ENCODE data around the gene ZNF816.
A peak's percentile ranks its signal among the peaks of the same experiment; 100 is the strongest.
"Not testable (repeated sequence)": the region's sequence is repeated elsewhere in the genome, so short reads cannot be mapped to it uniquely, and the experiment has no call there.

ZNF816 gene

GRCh38 chr19:52941941-52942385 is 20.7 kb downstream of the ZNF816 start:
- TF ChIP-seq, protein P1, sequence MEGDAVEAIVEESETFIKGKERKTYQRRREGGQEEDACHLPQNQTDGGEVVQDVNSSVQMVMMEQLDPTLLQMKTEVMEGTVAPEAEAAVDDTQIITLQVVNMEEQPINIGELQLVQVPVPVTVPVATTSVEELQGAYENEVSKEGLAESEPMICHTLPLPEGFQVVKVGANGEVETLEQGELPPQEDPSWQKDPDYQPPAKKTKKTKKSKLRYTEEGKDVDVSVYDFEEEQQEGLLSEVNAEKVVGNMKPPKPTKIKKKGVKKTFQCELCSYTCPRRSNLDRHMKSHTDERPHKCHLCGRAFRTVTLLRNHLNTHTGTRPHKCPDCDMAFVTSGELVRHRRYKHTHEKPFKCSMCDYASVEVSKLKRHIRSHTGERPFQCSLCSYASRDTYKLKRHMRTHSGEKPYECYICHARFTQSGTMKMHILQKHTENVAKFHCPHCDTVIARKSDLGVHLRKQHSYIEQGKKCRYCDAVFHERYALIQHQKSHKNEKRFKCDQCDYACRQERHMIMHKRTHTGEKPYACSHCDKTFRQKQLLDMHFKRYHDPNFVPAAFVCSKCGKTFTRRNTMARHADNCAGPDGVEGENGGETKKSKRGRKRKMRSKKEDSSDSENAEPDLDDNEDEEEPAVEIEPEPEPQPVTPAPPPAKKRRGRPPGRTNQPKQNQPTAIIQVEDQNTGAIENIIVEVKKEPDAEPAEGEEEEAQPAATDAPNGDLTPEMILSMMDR (IDR thresholded peaks at IDR 0.05; ENCODE audit: low read depth, low read length, missing control alignments): no peak
- H3K4me3 ChIP-seq (ENCODE audit: low read depth, low read length): peak overlapping the region; percentile 72
- peak; percentile 7 for DNase-seq
- no peaks in the 10 kb centered on the region for H3K36me3 ChIP-seq (replicated peaks)
- H3K27me3 ChIP-seq (replicated peaks): no peaks in the 10 kb centered on the region
- peak overlapping the region; percentile 20 for H3K27ac ChIP-seq
- in situ Hi-C loops (cut with HindIII; ENCODE audit: low pct_ligation_motif_present, low sequenced_read_pairs): no loop called here

DNA sequence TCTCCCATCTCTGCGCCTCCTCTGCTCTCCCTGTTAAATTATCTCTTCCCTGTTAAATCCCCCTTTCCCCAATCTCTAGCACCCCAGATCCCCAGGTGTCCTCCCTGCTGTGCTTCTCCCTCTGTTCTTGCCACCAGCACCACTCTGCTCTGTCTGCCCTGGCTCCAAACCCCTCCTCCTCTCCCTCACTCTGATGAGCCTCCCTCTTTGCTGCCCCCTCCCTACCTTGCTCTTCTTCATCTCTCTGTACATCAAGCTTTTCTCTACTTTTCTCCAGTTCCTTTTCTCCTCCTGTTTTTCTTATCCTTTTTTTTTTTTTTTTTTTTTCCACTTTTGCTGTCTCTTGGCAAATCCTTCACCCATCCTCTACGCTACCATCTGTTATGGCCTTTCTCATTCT is 21.2 kb downstream of the ZNF816 start:
- DNase-seq; H3K36me3 ChIP-seq (replicated peaks); H3K27ac ChIP-seq; in situ Hi-C loops (cut with HindIII; ENCODE audit: low pct_ligation_motif_present, low sequenced_read_pairs); H3K27me3 ChIP-seq (replicated peaks): not testable (repeated sequence)
- peak overlapping the region; percentile 72 for H3K4me3 ChIP-seq (ENCODE audit: low read depth, low read length)

- in situ Hi-C loops (cut with HindIII; ENCODE audit: low pct_ligation_motif_present, low sequenced_read_pairs); H3K36me3 ChIP-seq (replicated peaks); H3K27me3 ChIP-seq (replicated peaks); H3K4me3 ChIP-seq (ENCODE audit: low read depth, low read length); DNase-seq; H3K27ac ChIP-seq: not testable (repeated sequence)
Measured at GRCh38 chr19:52940905-52941304, 21.8 kb downstream of the ZNF816 start.

DNA sequence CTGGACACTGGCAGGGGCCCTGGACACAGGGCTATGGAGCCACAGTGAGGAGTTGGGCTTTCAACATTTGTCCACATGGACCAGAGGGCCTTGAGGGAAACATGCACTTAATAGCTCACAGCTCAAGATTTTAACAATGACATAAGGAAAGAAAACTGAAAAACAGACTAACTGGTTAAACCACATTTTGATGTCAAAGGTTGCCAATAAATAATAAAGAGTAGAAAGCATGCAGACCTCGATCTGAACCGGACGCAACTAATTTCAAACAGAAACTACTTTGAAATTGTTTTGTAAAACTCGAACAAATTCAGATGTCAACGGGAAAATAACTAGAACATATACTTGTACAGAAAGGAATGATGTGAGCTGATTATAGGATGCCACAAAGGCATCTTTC is 23.9 kb downstream of the ZNF816 start:
- H3K27ac ChIP-seq: no peak overlapping the region
- no peak overlapping the region for H3K4me3 ChIP-seq (ENCODE audit: low read depth, low read length)
- DNase-seq: no peak
- H3K27me3 ChIP-seq (replicated peaks): no peaks in the 10 kb centered on the region
- TF ChIP-seq, protein P1 (IDR thresholded peaks at IDR 0.05; ENCODE audit: low read depth, low read length, missing control alignments): no peak
- no peaks in the 10 kb centered on the region for H3K36me3 ChIP-seq (replicated peaks)
- in situ Hi-C loops (cut with HindIII; ENCODE audit: low pct_ligation_motif_present, low sequenced_read_pairs): no loop called here

DNA sequence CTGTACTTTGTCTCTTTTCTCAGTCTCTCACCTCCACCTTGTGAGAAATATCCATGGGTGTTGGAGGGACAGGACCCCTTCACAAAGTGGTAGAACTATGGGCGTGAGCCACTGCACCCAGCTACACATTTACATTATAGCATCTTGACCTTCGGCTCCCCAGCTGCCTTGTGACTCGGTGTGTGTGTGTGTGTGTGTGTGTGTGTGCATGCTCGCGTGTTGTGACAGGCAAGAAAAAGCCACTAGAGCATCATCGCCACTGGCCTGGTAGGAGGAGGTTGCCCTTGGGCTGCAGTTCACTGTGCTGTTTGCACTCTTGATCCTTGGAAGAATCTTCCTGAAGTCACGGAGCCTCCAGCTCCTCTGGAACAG is 25.7 kb downstream of the ZNF816 start:
- no peaks in the 10 kb centered on the region for H3K36me3 ChIP-seq (replicated peaks)

DNA sequence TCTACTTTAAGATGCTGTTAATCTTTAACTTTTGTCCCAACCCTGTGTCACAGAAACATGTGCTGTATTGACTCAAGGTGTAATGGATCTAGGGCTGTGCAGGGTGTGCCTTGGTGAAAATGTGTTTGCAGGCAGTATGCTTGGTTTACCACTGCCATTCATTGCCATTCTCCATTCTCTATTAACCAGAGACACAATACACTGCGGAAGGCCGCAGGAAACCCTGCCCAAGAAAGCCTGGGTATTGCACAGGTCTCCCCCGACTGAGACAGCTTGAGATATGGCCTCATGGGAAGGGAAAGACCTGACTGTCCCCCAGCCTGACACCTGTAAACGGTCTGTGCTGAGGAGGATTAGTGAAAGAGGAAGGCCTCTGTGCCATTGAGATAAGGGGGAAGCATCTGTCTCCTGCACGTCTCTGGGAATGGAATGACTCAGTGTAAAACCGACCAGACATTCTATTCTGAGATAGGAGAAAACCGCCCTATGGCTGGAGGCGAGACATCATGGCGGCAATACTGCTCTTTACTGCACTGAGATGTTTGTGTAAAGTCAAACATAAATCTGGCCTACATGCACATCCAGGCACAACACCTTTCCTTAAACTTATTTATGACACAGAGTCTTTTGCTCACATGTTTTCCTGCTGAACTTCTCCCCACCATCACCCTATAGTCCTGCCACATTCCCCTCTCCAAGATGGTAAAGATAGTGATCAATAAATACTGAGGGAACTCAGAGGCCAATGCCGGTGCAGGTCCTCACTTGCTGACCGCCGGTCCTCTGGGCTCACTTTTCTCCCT is 26.3 kb downstream of the ZNF816 start:
- Histone ChIP-seq H3K36me3 (replicated peaks) (no peaks in the 10 kb centered on the region), H3K27ac (no peak overlapping the region), H3K4me3 (ENCODE audit: low read depth, low read length) (no peak overlapping the region), H3K27me3 (replicated peaks) (no peaks in the 10 kb centered on the region)
- DNase-seq: no peak
- in situ Hi-C loops (cut with HindIII; ENCODE audit: low pct_ligation_motif_present, low sequenced_read_pairs): no loop called here
- TF ChIP-seq, protein P1 (IDR thresholded peaks at IDR 0.05; ENCODE audit: low read depth, low read length, missing control alignments): no peak

More for the DNA sequence above, 25.7 kb downstream of the ZNF816 start:
- H3K4me3 ChIP-seq (ENCODE audit: low read depth, low read length): no peak overlapping the region
- TF ChIP-seq, protein P1 (IDR thresholded peaks at IDR 0.05; ENCODE audit: low read depth, low read length, missing control alignments): no peak
- H3K27ac ChIP-seq: no peak overlapping the region
- H3K27me3 ChIP-seq (replicated peaks): no peaks in the 10 kb centered on the region
- DNase-seq: no peak
- in situ Hi-C loops (cut with HindIII; ENCODE audit: low pct_ligation_motif_present, low sequenced_read_pairs): no loop called here

DNA sequence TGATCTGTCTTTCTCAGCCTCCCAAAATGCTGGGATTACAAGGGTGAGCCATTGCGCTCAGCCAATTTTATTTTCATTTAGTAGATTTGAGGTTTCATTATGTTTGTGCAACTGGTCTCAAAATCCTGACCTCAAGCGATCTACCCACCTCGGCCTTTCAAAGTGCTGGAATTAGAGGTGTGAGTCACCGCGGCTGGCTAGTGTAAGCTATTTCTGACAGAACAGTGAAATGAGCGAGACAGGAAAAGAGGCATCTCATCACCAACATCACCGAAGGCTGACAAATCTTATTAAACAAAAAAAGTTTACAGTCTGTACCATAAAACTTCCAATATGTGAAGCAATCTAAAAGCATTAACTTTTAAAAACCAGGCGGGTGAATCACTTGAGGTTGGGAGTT is 27.2 kb downstream of the ZNF816 start:
- in situ Hi-C loops (cut with HindIII; ENCODE audit: low pct_ligation_motif_present, low sequenced_read_pairs): no loop called here
- Histone ChIP-seq H3K27ac (no peak overlapping the region), H3K36me3 (replicated peaks) (no peaks in the 10 kb centered on the region), H3K27me3 (replicated peaks) (no peaks in the 10 kb centered on the region), H3K4me3 (ENCODE audit: low read depth, low read length) (no peak overlapping the region)
- TF ChIP-seq, protein P1 (IDR thresholded peaks at IDR 0.05; ENCODE audit: low read depth, low read length, missing control alignments): no peak
- DNase-seq: peak; percentile 43

GRCh38 chr19:52924641-52925040 is 38.0 kb downstream of the ZNF816 start:
- H3K4me3 ChIP-seq (ENCODE audit: low read depth, low read length); H3K27ac ChIP-seq; H3K27me3 ChIP-seq (replicated peaks); in situ Hi-C loops (cut with HindIII; ENCODE audit: low pct_ligation_motif_present, low sequenced_read_pairs); DNase-seq; H3K36me3 ChIP-seq (replicated peaks): not testable (repeated sequence)
